ENCODE results near the gene PRPF39. TPM values are rescaled to one million over a fixed set of nuclear protein-coding genes. Genes with fewer than 3 reads are reported as not detected.

Gene PRPF39
- total and polyA plus RNA-seq, 2 of the 4 experiments (the other 2 are of a cell fraction), result 18.1 to 29.6 TPM

- Histone ChIP-seq H4K8ac (ENCODE audit: low read depth in 2 of 2, low read length in 2 of 2) (no peak overlapping the region), H2BK120ac (ENCODE audit: low read depth, low read length) (no peak overlapping the region), H2AK9ac (replicated peaks; ENCODE audit: low read depth, low read length, poor library complexity) (no peak overlapping the region), H3K14ac (replicated peaks; ENCODE audit: low read depth, low read length) (no peak overlapping the region), H2BK20ac (ENCODE audit: low read depth, low read length) (no peak overlapping the region), H3K4ac (ENCODE audit: low read depth, low read length) (no peak overlapping the region), H4K91ac (ENCODE audit: insufficient read depth, low read depth, low read length) (no peak overlapping the region), H3K27ac (ENCODE audit: insufficient read depth, low read length) (no peak overlapping the region), H4K5ac (ENCODE audit: low read depth, low read length) (no peak overlapping the region), H3K4me2 (ENCODE audit: low read depth, low read length) (no peak overlapping the region), H2BK15ac (ENCODE audit: low read depth, low read length) (no peak overlapping the region), H4K20me1 (ENCODE audit: insufficient read depth, low read length) (no peaks in the 10 kb centered on the region), H3K4me1 (ENCODE audit: control insufficient read depth, insufficient read depth, low read length) (no peaks in the 10 kb centered on the region), H3K9me3 (ENCODE audit: control insufficient read depth, insufficient read depth, low read length) (no peaks in the 10 kb centered on the region), H3K23ac (ENCODE audit: low read depth, low read length) (no peak overlapping the region), H2BK5ac (ENCODE audit: low read depth, low read length, poor library complexity, severe bottlenecking) (no peak overlapping the region), H3K27me3 (ENCODE audit: control insufficient read depth, insufficient read depth, low read length) (no peaks in the 10 kb centered on the region), H2AK5ac (ENCODE audit: low read depth, low read length) (no peak overlapping the region), H3K4me3 (ENCODE audit: insufficient read depth, low read depth, low read length) (no peak overlapping the region), H3K18ac (ENCODE audit: low read depth, low read length) (no peak overlapping the region), H3K79me1 (ENCODE audit: low read depth in 1 of 2, low read length in 2 of 2) (no peaks in the 10 kb centered on the region), H3K9ac (ENCODE audit: low read depth, low read length) (no peak overlapping the region), H3K56ac (ENCODE audit: extremely low read depth, insufficient read depth, low read length) (no peak overlapping the region), H3K9me1 (ENCODE audit: insufficient read depth, low read length) (no peaks in the 10 kb centered on the region), H2AFZ (replicated peaks; ENCODE audit: low read length, poor library complexity) (no peak overlapping the region), H3K36me3 (ENCODE audit: control insufficient read depth, insufficient read depth, low read length) (peaks cover 9% of the 10 kb centered on the region)
- ATAC-seq (ENCODE audit: low read depth) (no peak), DNase-seq (no peak)
- WGBS, 2 experiments (ENCODE audit: extremely low coverage in 2 of 2, insufficient read length in 1 of 2), result no CpG with 5 or more reads among the region's 5 CpGs
- TF ChIP-seq MXI1 (IDR thresholded peaks at IDR 0.05; ENCODE audit: borderline replicate concordance, low read depth, low read length) (no peak), NFE2L2 (IDR thresholded peaks at IDR 0.05; ENCODE audit: low read depth, low read length) (no peak), RAD21 (IDR thresholded peaks at IDR 0.05; ENCODE audit: low read length) (no peak)
- in situ Hi-C loops (cut with MboI; ENCODE audit: low sequenced_read_pairs) (no loop called here), dilution Hi-C loops (cut with HindIII; ENCODE audit: low sequenced_read_pairs, unreplicated experiment) (no loop called here), intact Hi-C loops (cut with micrococcal nuclease) (no loop called here)
- ChIA-PET CTCF (no interaction called here), POLR2A (ENCODE audit: unreplicated experiment) (no interaction called here)
- no TSS peak for BruUV-seq (replicated peaks)
Observed at GRCh38 chr14:45038865-45039264, 45.1 kb upstream of the PRPF39 start.
